DMS79 (cell line): ENCODE results near the gene GLIS2.

Source experiments
- DNase-seq: peaks from one replicate; lab custom pipeline; 2025; lab: John Stamatoyannopoulos, UW

The GLIS2 gene

DNA sequence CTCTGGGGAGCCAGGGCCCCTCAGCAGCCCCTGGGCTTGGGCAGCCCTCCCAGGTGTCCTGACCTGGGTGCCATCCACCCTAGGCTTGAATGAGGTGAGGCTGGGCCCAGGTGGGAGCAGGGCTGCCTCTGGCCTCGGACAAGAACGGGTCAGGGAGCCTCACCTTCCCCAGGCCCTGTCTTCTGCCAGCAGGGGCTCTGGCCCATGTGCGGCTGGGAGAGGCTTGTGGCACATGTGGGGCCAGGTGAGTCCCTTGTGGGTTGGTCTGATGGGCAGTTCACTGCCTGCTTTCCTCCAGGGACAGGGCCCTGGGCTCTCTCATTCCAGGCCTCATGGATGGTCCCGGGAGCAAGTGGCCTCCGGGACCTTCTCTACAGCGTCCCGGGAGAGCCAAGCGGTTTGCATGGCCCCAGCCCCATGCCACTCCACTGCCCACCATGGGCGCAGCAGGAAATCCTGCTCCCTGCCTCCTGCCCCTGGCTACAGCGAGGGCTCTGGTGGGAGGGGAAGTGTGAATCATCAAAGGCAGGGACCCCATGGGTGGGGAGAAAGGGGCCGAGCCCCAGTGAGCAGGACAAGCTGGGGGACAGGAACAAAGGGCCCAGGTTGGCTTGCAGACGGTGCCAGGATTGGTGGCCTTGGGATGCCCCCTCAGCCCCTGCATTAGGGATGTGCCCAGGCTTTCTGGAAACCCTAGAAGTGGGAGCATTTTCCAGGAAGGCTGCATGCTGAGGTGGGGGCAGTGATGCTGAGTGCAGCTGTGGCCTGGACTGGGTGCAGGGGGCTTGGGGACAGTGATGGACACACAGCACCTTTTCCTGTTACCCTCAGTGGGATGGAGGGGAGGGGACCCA is 68.0 kb downstream of the GLIS2 start:
- no peak for DNase-seq

DNA sequence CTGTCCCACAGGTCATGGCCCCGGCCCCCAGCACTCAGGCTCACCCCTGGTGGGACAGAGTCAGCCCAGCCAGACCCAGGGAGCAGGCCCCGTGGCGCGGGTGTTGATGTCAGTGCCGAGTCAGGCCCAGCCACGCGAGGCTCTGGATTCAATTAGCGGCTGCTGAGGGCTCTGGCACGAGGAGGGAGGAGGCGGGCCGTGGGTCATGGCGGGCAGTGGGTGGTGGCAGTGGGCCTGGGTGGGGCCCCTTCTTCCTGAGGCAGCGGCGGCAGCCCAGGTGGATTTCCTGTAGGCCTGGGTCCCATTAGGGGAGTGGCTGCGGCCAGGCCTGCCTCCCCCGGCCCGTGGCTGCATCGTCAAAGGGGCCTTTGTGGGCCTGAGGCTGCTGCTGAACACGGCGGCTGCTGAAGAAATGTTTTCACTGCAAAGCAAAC is 68.7 kb downstream of the GLIS2 start:
- DNase-seq, result no peak

DNA sequence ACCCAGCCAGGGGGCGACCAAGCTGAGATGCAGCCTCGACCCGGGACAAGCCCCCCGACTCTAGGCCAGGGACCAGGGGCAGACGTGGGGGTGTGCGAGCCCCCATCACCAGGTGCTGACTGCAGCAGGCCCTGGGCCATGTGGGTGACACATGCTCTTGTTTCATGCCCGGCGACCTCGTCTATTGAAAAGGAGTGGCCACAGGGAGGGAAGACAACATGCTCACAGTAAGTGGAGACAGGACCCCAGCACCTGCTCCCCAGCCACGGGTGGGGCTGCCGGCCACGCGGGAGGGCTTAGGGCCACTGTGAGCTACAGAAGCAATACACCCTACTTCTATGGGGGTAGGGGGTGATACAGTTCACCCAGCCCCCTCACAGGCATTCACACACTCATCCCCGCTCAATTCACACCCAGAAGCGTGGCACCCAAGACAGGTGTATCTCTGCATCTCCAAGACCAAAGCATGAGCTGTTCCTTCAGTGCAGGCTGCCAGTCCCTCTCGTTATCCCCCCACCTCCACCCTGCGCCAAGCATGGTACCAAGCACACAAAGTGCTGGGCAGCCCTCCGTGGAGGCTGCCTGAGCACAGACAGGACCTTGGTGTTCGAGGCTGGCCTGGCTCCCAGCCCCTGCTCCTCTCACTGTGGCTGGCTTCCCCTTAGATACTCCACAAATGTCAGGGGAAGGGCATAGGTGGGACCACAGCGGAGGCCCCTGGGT is 69.4 kb downstream of the GLIS2 start:
- DNase-seq, result no peak

DNA sequence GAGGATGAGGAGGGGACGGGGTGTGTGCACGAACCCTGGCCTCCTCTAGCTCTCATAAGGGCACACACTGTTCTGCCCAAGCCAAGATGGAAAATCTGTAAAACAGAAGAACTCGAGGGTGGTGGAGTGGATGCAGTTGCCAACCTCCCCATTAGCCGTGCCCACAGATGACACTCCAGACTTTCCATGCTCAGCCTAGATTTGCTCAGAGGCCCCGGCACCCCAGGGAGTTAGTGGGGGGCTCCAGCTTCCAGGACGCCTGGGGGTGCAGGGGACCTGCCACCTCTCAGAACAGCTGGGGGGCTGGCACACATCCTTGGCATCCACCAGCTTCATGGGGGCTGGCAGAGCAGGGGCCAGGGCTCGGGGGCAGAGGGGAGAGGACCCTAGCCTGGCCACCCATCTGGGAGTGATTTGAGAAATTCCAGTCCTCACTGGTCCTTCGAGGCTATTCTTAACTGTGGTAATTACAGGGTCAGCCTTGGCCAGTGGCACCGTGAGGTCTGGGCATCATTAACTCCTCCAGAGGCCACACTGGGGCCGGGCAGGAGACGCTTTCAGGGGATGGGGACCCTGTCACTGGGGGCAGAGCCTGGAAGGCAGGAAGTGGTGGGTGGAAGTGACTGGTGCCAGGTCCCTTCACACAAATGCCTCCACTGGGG is 70.1 kb downstream of the GLIS2 start:
- DNase-seq, result no peak

DNA sequence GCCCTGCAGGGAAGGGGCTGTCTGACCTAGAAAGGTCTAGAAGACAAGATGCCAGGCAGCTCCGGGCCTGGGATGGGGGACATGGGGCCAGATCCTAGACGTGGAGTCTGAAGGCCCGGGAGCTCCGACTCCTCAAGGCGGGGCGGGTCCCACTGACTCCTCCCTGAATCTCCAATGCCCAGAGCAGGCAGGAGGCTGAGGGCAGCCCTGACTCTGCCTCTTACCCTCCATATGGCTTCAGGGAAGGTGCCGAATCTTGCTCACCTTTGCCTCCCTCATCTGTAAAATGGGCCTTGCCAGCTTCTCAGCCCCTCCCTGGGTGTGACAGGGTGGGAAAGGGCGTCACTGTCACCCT is 70.6 kb downstream of the GLIS2 start:
- DNase-seq, result no peak

DNA sequence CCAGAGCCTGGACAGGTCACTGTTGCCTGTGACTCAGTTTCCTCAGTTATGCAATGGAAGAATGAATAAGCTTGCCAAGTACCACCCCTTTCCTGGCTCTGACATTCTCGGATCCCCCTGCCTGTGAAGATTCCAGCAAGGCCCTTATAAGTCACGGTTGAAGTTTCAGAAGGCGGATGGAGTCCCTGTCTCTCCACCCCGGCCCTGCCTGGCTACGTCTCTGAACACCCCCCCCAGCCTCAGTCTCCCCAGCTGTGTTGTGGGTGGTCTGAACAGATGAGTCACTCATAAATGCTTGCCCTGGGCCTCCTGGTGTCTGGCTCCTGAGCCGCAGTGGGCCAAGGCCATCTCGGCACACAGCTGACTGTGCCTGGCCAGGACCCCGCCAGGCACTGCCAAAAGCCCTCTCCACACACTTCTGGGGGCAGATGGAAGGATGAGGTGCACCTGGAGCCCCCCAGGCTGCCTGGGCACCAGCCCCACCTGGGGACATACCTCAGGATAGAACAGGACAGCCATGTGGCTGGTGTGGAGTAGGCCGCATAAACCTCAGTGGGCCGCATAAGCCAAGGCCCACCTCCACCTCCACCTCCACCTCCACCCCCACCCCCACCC is 71.2 kb downstream of the GLIS2 start:
- no peak for DNase-seq

DNA sequence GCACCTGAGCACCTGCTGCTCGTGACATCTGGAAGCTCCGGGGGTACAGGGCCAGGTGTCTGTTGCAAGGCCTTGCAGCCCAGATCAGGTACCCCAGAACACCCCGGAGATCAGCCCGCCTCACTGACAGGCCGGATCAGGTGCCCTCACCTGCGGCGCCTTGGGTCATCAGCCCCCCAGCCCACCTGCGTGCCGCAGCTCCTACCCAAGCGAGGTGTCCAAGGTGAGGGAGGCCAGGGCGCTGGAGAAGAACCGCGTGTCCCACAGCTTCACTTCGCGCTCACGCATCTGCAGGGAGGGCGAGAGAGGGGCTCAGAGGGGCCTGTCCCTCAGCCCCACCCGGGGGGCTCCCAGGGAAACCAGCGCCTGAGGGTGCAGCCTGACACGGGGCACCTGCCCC is 71.9 kb downstream of the GLIS2 start:
- no peak for DNase-seq

DNA sequence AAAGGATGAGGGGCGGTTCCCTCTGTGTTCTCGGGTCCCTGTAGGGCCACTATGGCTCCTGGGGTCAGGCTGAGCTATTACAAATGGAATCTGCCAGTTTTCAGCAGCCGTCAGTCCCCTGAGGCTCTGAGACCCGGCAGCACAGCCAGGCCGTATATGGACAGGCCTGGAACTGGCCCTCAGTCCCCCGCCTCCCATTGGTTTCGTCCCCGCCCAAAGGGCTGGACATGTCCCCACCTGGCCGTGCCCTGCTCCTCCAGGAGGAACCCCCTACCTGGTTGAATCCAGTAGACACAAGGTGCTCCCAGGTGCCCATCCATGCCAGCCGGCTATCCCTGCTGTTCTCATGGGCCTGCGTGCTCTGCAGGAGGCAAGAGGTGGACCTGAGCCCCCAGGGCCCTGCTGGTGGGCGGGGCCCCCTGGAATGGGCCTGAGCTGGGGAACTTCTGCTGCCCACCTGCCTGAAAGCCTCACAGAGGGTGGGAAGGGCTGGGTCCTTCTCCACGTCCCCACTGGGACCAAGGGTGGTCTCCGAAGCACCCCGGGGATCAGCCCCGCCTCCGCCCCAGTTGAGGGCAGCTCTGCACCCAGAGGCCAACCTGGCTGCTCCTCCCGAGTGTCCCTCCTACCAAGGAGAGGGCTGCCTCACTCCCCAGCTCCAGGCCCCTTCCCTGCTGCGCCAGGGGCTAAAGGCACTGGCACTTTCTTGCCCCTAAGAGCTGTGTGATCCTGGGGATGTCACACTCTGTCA is 72.6 kb downstream of the GLIS2 start:
- no peak for DNase-seq
